T-helper 2 cell treated with Interferon-gamma antibody and Interleukin-4, amounts not matched to agents 5 μg/mL and 100 μg/mL, for 36 hours (primary cell): ENCODE results near the gene GPR78.

ENCODE experiments used
- DNase-seq: peaks from one replicate; pipeline ENCODE4 v3.0.0; 2021; ENCODE audit warnings: low spot score
- H3K27ac Mint-ChIP-seq: one replicate; pipeline ENCODE4 v1.8.0; 2021; ENCODE audit warnings: mild to moderate bottlenecking, mixed read lengths
- H3K27me3 Mint-ChIP-seq: one replicate; pipeline ENCODE4 v1.8.0; 2021; ENCODE audit warnings: low read depth, mixed read lengths
- H3K36me3 Mint-ChIP-seq: one replicate; pipeline ENCODE4 v1.8.0; 2021; ENCODE audit warnings: low read depth, mixed read lengths
- H3K4me1 Mint-ChIP-seq: one replicate; pipeline ENCODE4 v1.8.0; 2021; ENCODE audit warnings: low read depth, mixed read lengths
- H3K4me3 Mint-ChIP-seq: one replicate; pipeline ENCODE4 v1.8.0; 2022; ENCODE audit warnings: mild to moderate bottlenecking, moderate library complexity, mixed read lengths
- H3K9me3 Mint-ChIP-seq: one replicate; pipeline ENCODE4 v1.8.0; 2021; ENCODE audit warnings: mixed read lengths

Gene GPR78

DNA sequence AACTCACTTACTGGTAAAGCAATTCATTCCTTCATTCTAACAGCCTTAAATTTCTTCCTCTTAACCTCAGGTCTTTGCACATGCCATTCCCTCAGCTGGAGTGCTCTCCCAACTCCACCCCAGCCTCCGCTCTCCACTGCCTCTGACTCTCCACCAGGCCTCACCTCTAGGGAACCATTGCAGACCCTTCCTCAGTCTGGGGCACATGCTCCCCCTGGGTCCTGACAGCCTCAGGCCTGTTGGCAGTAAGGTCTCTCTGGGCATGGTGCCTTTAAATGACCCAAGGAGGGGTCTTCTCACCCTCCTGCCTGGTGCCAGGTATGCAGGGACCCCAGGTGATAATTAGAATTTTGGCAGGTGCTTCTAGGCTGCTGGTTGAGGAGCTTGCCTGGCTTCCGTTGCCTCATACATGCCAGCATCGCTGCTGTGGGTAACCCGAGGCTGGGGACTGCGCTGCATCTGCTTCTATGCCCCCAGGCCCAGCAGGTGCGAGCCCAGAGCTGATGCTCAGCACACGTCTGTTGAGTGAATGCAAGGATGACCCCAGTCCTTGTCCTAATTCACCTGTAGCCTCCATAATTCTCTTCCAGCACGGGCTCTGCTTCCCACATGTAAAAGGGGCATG lies 27.5 kb upstream of the GPR78 start:
- Mint-ChIP-seq H3K9me3 (no peaks in the 10 kb centered on the region), H3K36me3 (no peaks in the 10 kb centered on the region), H3K27ac (no peak overlapping the region), H3K4me3 (no peak overlapping the region), H3K4me1 (no peaks in the 10 kb centered on the region), H3K27me3 (no peaks in the 10 kb centered on the region)
- no peak for DNase-seq

GRCh38 chr4:8553216-8553615 lies 27.0 kb upstream of the GPR78 start:
- Mint-ChIP-seq H3K4me1 (no peaks in the 10 kb centered on the region), H3K4me3 (no peak overlapping the region), H3K9me3 (no peaks in the 10 kb centered on the region), H3K27ac (no peak overlapping the region), H3K36me3 (no peaks in the 10 kb centered on the region), H3K27me3 (no peaks in the 10 kb centered on the region)
- no peak for DNase-seq

- no peak for DNase-seq
- no peak overlapping the region for H3K4me3 Mint-ChIP-seq
- H3K27me3 Mint-ChIP-seq, result no peaks in the 10 kb centered on the region
- no peaks in the 10 kb centered on the region for H3K9me3 Mint-ChIP-seq
- no peaks in the 10 kb centered on the region for H3K36me3 Mint-ChIP-seq
- no peak overlapping the region for H3K27ac Mint-ChIP-seq
- no peaks in the 10 kb centered on the region for H3K4me1 Mint-ChIP-seq
These were observed 26.2 kb upstream of the GPR78 start for GRCh38 chr4:8553991-8554405.

DNA sequence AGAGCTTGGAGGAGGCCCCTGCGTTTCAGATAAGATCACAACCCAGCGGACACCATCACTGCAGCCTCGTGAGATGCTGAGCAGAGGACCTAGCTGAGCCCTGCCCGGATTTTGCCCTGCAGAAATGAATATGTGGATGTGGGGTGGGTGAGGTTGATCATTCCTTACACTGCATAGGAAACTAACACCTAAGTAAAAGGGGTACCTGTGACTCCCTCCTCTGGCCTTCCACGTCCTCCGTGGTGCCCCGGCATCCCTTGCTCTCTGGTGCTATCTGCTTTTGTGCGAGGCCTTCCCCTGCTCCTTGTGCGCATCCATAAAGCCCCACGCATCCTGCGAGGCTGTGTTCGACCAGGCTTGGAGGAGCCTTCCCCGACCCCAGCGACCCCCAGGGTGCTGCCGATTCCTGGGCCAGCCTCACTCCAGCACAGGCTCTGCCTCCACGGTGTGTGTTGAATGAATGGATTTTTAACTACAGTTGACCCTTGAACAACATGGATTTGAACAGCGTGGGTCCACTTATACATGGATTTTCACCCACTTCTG lies 25.6 kb upstream of the GPR78 start:
- Mint-ChIP-seq H3K36me3 (no peaks in the 10 kb centered on the region), H3K27me3 (no peaks in the 10 kb centered on the region), H3K9me3 (no peaks in the 10 kb centered on the region), H3K4me3 (no peak overlapping the region), H3K27ac (no peak overlapping the region), H3K4me1 (no peaks in the 10 kb centered on the region)
- no peak for DNase-seq

DNA sequence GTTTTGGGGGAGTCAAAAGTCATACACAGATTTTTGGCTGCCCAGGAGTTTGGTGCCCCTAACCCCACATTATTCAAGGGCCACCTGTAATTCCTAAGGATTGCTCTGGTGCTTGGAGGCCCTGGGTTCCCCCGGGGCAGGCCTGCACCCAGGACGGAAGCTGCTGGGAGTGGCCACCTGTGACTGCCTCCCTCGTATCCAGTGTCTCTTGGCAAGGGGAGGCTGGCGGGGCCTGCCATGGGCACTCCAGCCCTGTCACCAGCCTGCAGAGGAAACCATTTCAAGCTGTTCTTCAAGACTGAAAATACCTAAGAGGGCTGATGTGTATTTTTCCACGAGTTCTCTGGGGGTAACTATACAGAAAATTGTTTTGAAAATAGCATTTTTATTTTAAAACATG lies 24.5 kb upstream of the GPR78 start:
- Mint-ChIP-seq H3K4me1 (no peaks in the 10 kb centered on the region), H3K27ac (no peak overlapping the region), H3K27me3 (no peaks in the 10 kb centered on the region), H3K9me3 (no peaks in the 10 kb centered on the region), H3K36me3 (no peaks in the 10 kb centered on the region), H3K4me3 (no peak overlapping the region)
- DNase-seq, result no peak

DNA sequence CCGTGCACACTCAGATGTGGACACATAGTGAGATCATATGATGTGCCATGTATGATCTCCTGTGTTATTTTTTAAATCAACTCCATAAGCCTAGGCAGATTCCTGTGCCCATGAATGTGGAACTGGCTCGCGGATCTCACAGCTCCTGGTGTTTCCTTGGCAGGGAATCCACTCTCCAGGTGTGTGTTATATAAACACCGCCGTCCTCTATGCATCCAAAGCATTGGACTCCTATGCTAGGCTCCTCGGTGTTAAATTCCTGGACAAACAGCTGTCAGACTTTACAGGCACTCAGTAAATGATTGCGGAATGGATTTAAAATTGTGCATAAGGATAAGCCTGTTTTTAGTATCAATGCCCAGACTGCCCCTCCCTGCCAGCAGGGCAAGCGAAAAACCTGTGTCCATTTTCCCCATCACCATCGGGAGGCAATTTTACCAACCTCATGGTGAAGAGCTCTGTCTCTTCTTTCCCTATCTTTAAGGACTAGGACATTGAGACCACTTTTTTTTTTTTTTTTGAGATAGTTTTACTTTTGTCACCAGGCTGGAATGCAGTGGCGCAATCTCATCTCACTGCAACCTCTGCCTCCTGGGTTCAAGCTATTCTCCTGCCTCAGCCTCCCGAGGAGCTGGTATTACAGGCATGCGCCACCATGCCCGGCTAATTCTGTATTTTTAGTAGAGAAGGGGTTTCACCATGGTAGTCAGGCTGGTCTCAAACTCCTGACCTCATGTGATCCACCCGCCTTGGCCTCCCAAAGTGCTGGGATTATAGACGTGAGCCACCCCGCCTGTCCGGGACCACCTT lies 23.6 kb upstream of the GPR78 start:
- no peak overlapping the region for H3K27ac Mint-ChIP-seq
- no peaks in the 10 kb centered on the region for H3K4me1 Mint-ChIP-seq
- DNase-seq, result no peak
- no peak overlapping the region for H3K4me3 Mint-ChIP-seq
- no peaks in the 10 kb centered on the region for H3K9me3 Mint-ChIP-seq
- no peaks in the 10 kb centered on the region for H3K27me3 Mint-ChIP-seq
- H3K36me3 Mint-ChIP-seq, result no peaks in the 10 kb centered on the region

DNA sequence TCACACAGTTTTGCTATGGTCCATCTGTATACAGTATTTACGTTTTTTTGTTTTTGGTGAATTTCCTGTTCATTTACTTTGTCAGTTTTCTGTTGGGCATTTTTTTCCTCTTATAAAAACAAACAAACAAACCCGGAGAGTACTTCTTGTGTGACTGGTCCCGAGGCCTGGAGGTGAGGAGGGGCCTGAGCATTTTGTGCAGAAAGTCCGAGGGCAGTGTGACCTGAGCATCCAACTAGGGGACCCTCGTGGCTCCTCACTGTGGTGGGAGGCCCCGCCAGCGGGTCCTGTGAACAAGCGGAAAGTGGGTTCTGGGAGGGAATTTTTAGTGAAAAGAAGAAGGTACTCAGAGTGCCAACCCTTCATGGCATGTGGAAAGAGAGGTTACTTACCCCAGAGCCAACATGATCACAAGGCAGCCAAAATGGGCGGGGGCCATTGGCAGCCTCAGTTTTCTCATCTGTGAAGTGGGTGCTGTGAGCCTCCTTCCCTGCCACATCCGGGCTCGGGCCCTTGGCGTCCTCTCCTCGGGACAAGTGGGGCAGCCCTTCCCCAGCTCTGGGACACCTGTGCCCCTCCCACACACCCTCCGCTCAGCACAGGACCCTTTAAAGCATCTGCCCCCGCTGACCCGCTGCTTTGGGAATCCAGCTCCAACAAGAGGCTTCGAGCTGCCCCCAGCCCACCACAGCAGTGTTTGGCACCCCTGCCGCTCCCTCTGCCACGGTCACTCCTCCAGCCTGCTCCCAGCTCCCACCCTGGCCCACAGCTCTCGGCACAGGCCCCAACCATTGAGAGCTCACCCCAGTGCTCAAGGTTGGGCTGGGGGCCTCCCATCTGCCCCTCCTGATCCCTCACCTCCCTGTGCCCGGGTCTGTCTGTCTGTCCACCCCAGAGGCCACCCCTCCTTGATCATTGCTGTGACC lies 22.8 kb upstream of the GPR78 start:
- H3K4me3 Mint-ChIP-seq, result no peak overlapping the region
- DNase-seq, result no peak
- no peaks in the 10 kb centered on the region for H3K9me3 Mint-ChIP-seq
- H3K27me3 Mint-ChIP-seq, result no peaks in the 10 kb centered on the region
- no peaks in the 10 kb centered on the region for H3K4me1 Mint-ChIP-seq
- no peaks in the 10 kb centered on the region for H3K36me3 Mint-ChIP-seq
- no peak overlapping the region for H3K27ac Mint-ChIP-seq

DNA sequence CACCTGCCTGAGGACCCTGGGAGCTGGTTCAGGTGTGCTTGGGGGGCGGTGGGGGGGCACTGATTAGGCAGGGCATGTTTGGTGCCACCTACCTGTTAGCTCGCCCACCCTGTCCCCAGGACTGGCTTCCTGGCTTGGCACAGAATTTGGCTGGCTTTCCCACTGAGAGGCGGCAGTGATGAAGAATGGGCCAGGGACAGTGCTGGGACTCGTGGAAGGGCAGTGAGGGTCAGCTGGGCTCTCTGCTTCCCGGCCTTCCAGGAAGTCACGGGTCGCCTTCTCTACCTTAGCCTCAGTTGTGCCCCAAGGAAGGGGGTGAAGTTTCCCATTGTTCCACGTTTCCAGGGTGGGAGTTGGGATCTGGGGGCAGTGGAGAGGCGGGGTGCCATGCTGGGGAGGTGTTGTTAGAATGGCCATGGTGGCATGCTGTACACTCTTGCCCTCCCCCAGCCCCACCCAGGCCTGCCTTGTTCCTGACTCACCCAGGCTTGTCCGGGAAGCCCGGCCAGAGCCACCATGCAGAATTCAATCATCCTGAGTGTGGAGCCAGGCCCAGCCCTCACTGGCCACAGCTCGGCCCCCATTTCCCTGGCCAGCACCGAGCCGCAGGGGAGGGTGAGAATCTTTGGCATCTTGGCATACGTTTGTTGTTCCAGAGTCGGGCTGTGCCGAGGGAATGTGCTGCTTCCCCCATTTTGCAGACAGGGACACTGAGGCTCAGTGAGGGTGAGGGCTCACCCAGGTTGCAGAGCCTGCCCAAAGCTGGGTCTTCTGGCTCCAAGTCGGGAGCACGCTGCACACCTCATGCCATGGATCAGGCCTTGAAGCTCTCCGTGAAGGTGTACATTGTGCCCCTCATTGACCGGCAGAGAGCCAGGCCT lies 21.9 kb upstream of the GPR78 start:
- Mint-ChIP-seq H3K9me3 (no peaks in the 10 kb centered on the region), H3K27ac (no peak overlapping the region), H3K4me1 (no peaks in the 10 kb centered on the region), H3K36me3 (no peaks in the 10 kb centered on the region), H3K4me3 (no peak overlapping the region), H3K27me3 (no peaks in the 10 kb centered on the region)
- DNase-seq, result no peak

- no peaks in the 10 kb centered on the region for H3K27me3 Mint-ChIP-seq
- no peak overlapping the region for H3K27ac Mint-ChIP-seq
- H3K4me3 Mint-ChIP-seq, result no peak overlapping the region
- no peaks in the 10 kb centered on the region for H3K9me3 Mint-ChIP-seq
- H3K4me1 Mint-ChIP-seq, result no peaks in the 10 kb centered on the region
- H3K36me3 Mint-ChIP-seq, result no peaks in the 10 kb centered on the region
- no peak for DNase-seq
These were observed 21.2 kb upstream of the GPR78 start for GRCh38 chr4:8559011-8559410.

DNA sequence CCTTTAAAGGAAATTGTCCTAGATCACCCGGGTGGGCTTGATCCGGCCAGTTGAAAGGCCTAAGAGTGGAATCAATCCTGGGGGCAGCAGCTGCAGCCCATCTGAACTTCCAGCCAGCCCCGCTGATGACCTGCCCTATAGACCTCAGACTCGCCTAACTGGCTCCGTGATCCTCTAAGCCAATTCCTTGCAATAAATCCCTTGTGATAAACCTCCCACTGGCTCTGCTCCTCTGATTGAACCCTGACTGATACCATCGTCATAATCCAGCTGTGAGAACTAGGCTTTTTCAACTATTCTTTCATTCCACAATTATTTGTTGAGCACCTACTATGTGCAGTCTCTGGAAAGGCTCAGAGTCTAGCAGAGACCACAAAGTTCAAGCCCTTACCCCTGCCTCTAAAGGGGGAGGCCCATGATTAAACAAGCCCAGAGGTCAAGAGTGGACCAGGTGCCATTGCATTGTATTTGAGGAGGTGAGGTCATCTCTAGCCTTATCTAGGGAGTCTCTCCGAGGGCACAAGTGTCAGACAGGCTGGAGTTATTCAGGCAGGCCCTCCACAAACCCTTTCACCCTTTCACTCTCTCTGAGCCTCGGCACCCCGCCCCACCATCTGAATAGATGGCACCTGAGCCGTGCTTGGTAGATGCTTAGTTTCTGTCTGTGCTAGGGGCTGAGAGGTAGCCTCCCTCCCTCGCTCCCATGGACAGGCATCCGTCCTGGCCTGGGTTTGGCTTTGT lies 20.5 kb upstream of the GPR78 start:
- Mint-ChIP-seq H3K4me1 (no peaks in the 10 kb centered on the region), H3K27me3 (no peaks in the 10 kb centered on the region), H3K36me3 (no peaks in the 10 kb centered on the region), H3K27ac (no peak overlapping the region), H3K4me3 (no peak overlapping the region), H3K9me3 (no peaks in the 10 kb centered on the region)
- no peak for DNase-seq

- DNase-seq, result no peak
- Mint-ChIP-seq H3K36me3 (no peaks in the 10 kb centered on the region), H3K27ac (no peak overlapping the region), H3K4me3 (no peak overlapping the region), H3K9me3 (no peaks in the 10 kb centered on the region), H3K27me3 (no peaks in the 10 kb centered on the region), H3K4me1 (no peaks in the 10 kb centered on the region)
These were observed 19.7 kb upstream of the GPR78 start for GRCh38 chr4:8560265-8561047.

DNA sequence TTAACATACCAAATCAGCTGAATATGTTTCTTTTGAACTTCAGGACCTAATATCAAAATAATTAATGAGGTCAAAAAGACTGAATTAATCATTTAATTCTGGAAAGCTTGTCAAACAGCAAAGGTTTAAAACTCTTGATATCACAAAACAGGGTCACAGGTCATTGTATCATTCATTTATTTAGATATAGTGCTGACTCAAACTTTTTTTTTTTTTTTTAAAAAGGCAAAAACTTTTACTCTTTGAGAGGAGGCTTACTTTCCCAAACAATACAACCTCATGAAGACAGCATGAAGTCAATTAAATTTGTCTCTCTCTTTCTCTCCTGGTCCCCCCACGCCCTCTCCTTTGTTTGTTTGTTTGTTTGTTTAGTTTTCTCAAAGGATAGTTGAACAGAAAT lies 15.6 kb upstream of the GPR78 start:
- Mint-ChIP-seq H3K36me3 (no peaks in the 10 kb centered on the region), H3K9me3 (no peaks in the 10 kb centered on the region), H3K27ac (no peak overlapping the region), H3K27me3 (peaks cover 2% of the 10 kb centered on the region), H3K4me1 (no peaks in the 10 kb centered on the region), H3K4me3 (no peak overlapping the region)
- DNase-seq, result no peak
